GM19193 (cell line): ENCODE data around the gene TOGARAM2.

Experiments used
- POLR2A ChIP-seq: IDR thresholded peaks from 4 replicates; pipeline ENCODE4 v1.6.1; 2011; ENCODE audit not compliant: insufficient read depth, insufficient read length; ENCODE audit errors: extremely low read depth

Gene TOGARAM2

GRCh38 chr2:29047083-29047845 lies 66.2 kb downstream of the TOGARAM2 start:
- TF ChIP-seq POLR2A = no peak

GRCh38 chr2:29050591-29050990 lies 69.5 kb downstream of the TOGARAM2 start:
- TF ChIP-seq POLR2A = no peak

GRCh38 chr2:29051730-29052129 lies 70.6 kb downstream of the TOGARAM2 start:
- TF ChIP-seq POLR2A = no peak

GRCh38 chr2:29052807-29053206 lies 71.7 kb downstream of the TOGARAM2 start:
- TF ChIP-seq POLR2A = no peak

- no peak for TF ChIP-seq POLR2A
Measured at GRCh38 chr2:29053223-29053622, 72.1 kb downstream of the TOGARAM2 start.

GRCh38 chr2:29053670-29054400 lies 72.7 kb downstream of the TOGARAM2 start:
- TF ChIP-seq POLR2A = no peak

GRCh38 chr2:29054430-29054829 lies 73.3 kb downstream of the TOGARAM2 start:
- no peak for TF ChIP-seq POLR2A

- no peak for TF ChIP-seq POLR2A
Measured at GRCh38 chr2:29055601-29056000, 74.5 kb downstream of the TOGARAM2 start.

- no peak for TF ChIP-seq POLR2A
Measured at GRCh38 chr2:29056452-29056851, 75.4 kb downstream of the TOGARAM2 start.

- TF ChIP-seq POLR2A = no peak
Measured at GRCh38 chr2:29057006-29057405, 75.9 kb downstream of the TOGARAM2 start.

- no peak for TF ChIP-seq POLR2A
Measured at GRCh38 chr2:29059624-29060023, 78.5 kb downstream of the TOGARAM2 start.

GRCh38 chr2:29060441-29060840 lies 79.3 kb downstream of the TOGARAM2 start:
- TF ChIP-seq POLR2A = no peak

- TF ChIP-seq POLR2A = no peak
Measured at GRCh38 chr2:29061176-29061575, 80.1 kb downstream of the TOGARAM2 start.

GRCh38 chr2:29061616-29062015 lies 80.5 kb downstream of the TOGARAM2 start:
- no peak for TF ChIP-seq POLR2A

GRCh38 chr2:29062371-29062770 lies 81.3 kb downstream of the TOGARAM2 start:
- TF ChIP-seq POLR2A = no peak

GRCh38 chr2:29063056-29063455 lies 82.0 kb downstream of the TOGARAM2 start:
- TF ChIP-seq POLR2A = no peak
